GM12891 (cell line): ENCODE measurements around the gene PHAF1.

Experiments used
- DNase-seq: peaks from one replicate; pipeline ENCODE4 v3.0.0; 2011; ENCODE audit warnings: low spot score; ENCODE audit not compliant: insufficient read length
- FAIRE-seq: peaks from 2 replicates; lab custom pipeline; 2011; peaks lifted over from hg19 to GRCh38; lab: Jason Lieb, UNC
- PAX5 ChIP-seq: IDR thresholded peaks from 2 replicates; pipeline ENCODE4 v1.6.1; 2011; ENCODE audit warnings: low read length, moderate library complexity, mild to moderate bottlenecking; ENCODE audit not compliant: insufficient read depth, severe bottlenecking
- POLR2A ChIP-seq: IDR thresholded peaks from 2 replicates; pipeline ENCODE4 v1.6.1; 2011; ENCODE audit warnings: low read depth, low read length, control low read depth
- POLR2AphosphoS5 ChIP-seq: IDR thresholded peaks from 2 replicates; pipeline ENCODE4 v1.6.1; 2011; ENCODE audit warnings: low read depth, low read length, control low read depth
- POU2F2 ChIP-seq: IDR thresholded peaks from 2 replicates; pipeline ENCODE4 v1.6.1; 2011; ENCODE audit warnings: low read depth, mild to moderate bottlenecking, control low read depth, low read length, moderate library complexity
- SPI1 ChIP-seq: IDR thresholded peaks from 2 replicates; pipeline ENCODE4 v1.6.1; 2011; ENCODE audit warnings: low read depth, low read length, control low read depth
- TAF1 ChIP-seq: IDR thresholded peaks from 2 replicates; pipeline ENCODE4 v1.6.1; 2011; ENCODE audit warnings: low read depth, low read length, control low read depth

The PHAF1 gene

DNA sequence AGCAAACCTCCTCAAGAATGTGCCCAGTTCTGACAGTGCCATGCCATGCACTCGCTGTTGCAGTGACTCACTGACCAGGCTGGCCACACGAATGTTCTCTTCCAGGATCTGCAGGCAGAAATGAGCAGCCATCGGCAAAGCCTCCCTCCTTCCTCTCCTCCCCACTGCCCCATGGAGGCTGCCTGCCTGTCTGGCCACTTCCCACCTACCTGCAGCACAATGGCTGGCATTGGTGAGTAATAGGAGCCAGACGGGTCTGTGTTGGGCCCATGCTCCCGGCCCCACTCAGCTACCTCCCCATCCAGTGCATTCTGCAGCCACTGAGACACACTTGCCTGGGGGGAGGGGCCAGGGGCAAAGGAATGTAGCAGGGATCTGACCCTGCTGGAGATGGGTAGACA lies 76.8 kb downstream of the PHAF1 start:
- DNase-seq (no peak), FAIRE-seq (no peak)
- TF ChIP-seq POU2F2 = no peak
- no peak for TF ChIP-seq TAF1

DNA sequence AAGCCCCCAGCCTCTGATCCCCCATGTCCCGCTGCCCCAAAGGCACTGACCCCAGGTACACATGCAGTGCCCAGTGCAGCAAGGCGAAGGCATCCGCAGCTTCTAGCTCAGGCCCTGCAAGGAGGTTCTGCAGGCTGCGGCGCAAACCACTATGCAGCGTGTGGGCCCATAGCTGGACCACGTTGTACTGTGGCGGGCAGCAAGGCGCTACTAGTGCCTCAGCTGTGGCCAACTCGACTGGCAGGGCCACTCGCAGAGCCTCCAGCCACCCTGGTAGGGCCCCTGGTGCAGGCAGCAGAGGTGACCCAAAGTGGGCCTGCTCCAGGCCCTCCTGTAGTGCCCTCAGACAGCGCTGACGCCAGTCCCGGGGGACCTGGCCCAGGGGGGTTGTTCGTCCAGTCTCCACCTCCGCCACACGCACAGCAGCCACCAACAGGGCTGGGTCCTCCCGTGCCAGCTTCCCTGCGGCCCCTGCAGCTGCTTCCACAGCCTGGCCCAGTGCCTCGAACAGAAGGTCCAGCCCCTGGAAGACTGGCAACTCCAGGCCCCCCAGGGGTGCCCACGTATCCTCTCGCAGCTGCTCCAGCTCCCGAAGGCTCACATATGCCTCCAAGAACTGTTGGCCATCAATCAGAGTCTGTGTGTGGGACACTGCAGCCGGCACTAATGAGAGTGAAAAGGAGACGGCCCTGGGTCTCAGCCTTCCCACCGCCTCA lies 77.6 kb downstream of the PHAF1 start:
- DNase-seq (no peak), FAIRE-seq (no peak)
- TF ChIP-seq POLR2A (no peak), SPI1 (no peak), POU2F2 (no peak), POLR2AphosphoS5 (no peak), PAX5 (no peak), TAF1 (no peak)

DNA sequence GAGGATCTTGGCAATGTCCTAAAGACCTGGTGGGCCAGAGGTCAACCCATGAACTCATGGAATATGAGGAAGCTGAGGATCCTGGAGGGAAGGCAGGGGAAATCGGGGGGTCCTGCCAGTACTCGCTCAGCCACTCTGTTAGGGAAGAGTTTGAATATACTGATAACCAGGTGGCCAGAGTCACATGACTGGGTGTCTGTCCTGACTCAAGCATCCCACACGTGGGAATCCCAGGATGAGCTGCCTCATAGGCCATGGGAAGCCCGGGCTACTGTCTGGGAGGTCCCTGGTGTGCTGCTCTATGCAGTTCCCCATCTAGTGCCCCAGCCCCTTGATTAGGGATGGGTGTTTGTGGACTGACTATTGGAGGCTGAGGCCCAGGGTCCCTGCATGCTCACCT lies 78.6 kb downstream of the PHAF1 start:
- DNase-seq (no peak), FAIRE-seq (no peak)
- TF ChIP-seq SPI1 (no peak), PAX5 (no peak)

DNA sequence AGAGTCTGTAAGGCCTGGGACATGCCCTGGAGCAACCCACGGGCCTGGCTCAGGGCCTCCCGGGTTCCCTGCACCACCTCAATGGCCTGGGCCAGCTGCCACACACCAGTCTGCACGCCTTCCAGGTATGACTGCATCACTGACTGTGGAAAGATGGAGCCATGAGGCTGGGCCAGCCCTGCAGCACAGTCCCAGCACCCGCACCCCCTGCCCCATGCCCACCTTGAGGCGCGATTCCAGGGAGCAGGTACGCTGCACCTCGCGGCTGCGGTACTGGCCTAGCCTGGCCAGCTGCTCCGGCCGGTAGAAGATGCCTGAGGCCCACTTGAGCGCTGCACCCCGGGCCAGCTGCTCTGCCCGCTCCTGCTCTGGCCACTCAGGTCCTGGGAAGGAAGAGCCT lies 79.1 kb downstream of the PHAF1 start:
- TF ChIP-seq PAX5 (no peak), POLR2A (no peak), POU2F2 (no peak), TAF1 (no peak), POLR2AphosphoS5 (no peak), SPI1 (no peak)
- no peak for FAIRE-seq
- no peak for DNase-seq

DNA sequence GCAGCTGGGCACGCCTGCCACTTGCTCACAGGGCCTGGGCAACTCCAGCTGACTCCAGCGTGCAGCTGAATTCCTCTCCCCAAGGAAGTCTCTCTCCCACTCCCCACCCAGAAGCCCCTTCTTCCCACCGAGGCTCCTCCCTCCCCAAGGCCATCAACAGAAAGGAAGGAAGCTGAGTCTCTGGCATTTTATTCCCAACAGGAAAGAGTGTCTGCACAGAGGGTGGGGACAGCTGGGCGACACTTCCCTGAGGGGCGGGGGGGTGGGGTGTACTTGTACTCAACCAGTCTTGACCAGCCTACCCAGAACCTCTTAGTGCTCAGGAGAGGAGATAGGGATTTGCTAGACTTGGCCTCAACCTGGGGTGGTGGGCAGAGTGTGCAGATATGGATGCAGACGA lies 80.3 kb downstream of the PHAF1 start, which contains the start of gene EXOC3L1:
Gene EXOC3L1, minus strand, starts transcription at position 96 of the 400 bp plus-strand sequence. CDS start 460 bp downstream, outside the sequence.
- TF ChIP-seq POU2F2 (no peak), POLR2A (no peak), POLR2AphosphoS5 (no peak), PAX5 (no peak)
- FAIRE-seq (no peak), DNase-seq (no peak)

DNA sequence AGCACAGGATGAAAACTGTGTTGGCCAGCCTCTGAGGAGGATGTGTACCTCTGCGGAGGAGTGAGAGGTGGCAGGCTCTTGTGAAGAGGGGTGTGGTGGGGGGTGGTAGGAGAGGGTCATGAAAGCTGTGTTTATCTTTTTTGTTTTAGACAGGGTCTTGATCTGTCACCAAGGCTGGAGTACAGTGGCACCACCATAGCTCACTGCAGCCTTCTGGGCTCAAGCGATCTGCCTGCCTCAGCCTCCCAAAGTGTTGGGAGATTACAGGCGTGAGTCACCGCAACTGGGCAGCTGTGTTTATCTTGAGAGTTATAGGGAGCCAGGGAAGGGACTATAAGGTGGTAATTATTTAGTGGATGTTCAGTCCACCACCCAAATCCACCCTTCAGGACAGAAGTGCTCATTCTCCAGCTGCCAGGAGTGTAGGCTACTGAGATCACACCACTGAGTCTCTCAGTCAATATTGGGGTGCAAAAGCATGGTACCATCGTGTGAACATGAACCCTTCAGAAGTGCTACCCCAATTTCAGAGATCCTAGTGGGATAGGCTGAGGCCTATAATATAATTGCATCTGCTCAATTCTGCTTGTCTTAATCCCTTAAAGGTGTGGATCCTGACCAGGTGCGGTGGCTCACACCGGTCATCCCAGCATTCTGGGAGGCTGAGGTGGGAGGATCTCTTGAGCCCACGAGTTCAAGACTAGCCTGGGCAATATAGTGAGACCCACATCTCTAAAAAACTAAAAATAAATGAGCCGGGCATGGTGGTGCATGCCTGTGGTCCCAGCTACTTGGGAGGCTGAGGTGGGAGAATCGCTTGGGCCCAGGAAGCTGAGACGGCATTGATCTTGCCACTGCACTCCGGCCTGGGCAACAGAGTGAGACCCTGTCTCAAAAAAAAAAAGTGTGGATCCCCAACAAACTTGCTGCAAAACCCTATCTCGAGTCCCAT lies 81.0 kb downstream of the PHAF1 start:
- FAIRE-seq = no peak
- TF ChIP-seq SPI1 (no peak), TAF1 (no peak), PAX5 (no peak), POU2F2 (no peak), POLR2A (no peak), POLR2AphosphoS5 (no peak)
- no peak for DNase-seq

DNA sequence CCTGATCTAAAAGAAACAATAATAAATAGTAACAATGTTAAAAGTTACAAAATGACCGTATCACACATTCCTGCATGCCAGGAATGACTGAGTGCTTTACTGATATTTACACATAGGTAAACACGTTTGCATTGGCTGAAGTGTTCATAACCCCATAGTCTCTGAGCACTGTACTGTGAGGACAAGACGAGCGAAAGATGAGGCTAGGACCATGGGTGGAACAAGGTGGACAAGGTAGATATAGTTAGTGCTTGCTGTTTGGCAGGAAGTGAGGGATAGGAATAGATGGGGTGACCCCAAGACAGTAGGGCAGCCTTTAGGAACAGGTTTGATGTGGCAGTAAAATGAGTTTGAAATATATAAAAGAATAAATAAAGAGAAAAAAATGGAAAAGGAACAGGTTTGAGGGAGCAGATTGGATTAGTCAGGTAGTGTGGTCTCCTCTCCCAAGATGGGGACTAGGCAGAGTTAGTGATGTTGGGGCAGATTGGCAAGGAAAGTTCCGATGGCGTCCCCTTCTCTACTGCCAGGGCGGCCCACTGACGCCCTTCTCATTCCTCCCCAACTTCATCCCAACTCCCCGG lies 81.8 kb downstream of the PHAF1 start:
- TF ChIP-seq PAX5 = no peak
- TF ChIP-seq POLR2A = no peak
- TF ChIP-seq SPI1 = no peak
- TF ChIP-seq TAF1 = no peak
- no peak for TF ChIP-seq POLR2AphosphoS5
- no peak for TF ChIP-seq POU2F2
- DNase-seq (no peak), FAIRE-seq (no peak)

DNA sequence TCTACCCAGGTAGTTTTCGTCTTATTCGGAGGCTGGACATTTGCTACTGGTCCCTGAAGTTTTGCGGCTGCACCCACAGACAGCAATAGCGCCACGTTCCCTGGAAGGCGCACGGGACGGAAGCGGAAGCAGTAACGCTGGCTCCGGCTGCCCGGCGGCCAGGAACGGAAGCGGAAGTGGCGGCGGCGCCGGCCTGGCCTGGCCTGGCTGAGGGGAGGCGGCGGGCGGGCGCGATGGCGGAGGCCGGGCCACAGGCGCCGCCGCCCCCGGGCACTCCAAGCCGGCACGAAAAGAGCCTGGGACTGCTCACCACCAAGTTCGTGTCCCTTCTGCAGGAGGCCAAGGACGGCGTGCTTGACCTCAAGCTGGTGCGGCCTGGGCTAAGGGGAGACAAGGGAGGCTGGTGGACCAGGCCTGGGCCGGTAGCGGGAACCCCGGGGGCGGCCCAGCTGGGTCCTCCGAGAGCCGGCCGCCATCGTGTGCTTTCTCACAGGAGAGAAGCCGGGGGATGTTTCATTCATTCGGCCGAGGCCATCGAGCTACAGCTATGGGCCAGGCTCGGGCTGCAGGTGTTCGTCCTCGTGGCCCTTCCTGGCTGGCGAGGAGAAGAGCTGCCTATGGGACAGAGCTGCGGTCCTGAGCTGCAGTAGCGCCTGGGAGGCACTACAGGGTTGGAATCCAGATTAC lies 82.4 kb downstream of the PHAF1 start, which contains the start of gene E2F4:
Gene E2F4, plus strand, starts transcription at position 161 of the 687 bp plus-strand sequence. Its CDS starts 73 bp downstream, at position 234.
- peak; percentile 99 for DNase-seq
- FAIRE-seq = peak; percentile 100
- TF ChIP-seq POLR2AphosphoS5 (peak; percentile 52; the same call in 1 of the 2 replicates), SPI1 (peak; percentile 80), POLR2A (peak; percentile 58; the same call in 1 of the 2 replicates), TAF1 (no peak), POU2F2 (0 out of 2 replicates have a peak, but pooled peaks have one; percentile 26)

DNA sequence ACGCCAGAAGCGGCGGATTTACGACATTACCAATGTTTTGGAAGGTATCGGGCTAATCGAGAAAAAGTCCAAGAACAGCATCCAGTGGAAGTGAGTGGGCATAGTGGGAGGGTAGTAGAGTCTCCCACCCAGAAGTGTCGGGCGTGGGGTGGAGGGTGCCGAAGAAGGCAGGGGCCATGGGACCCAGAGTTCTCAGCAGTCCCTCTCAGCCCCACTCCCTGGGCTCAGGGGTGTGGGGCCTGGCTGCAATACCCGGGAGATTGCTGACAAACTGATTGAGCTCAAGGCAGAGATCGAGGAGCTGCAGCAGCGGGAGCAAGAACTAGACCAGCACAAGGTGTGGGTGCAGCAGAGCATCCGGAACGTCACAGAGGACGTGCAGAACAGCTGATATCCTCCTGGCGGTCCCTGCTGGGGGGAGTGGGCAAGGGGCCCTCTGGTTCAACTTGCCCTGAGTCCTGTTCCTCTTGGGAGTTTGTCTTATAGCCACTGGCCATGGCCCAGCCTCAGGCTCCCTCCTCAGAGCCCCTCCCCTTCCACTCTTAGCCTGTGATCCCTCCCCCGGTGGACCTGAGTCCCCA lies 83.1 kb downstream of the PHAF1 start:
- DNase-seq (no peak), FAIRE-seq (no peak)
- TF ChIP-seq POU2F2 (no peak), POLR2AphosphoS5 (no peak), PAX5 (no peak), POLR2A (no peak), TAF1 (no peak), SPI1 (no peak)
